ENCODE results near the gene CRACR2A. TPM values are rescaled to one million over a fixed set of nuclear protein-coding genes. Genes with fewer than 3 reads are reported as not detected.

CRACR2A gene
- polyA plus RNA-seq, 5 donors, result 2.9 to 3.9 (median 3.0) TPM

GRCh38 chr12:3726456-3726855 lies 26.5 kb downstream of the CRACR2A start:
- DNase-seq, result peak in 1 of 2 donors; percentile 9

GRCh38 chr12:3725388-3726115 lies 27.4 kb downstream of the CRACR2A start:
- no peak for DNase-seq

- DNase-seq, result no peak
Observed at GRCh38 chr12:3723916-3724805, 28.7 kb downstream of the CRACR2A start.

GRCh38 chr12:3722368-3722767 lies 30.5 kb downstream of the CRACR2A start:
- DNase-seq, result no peak

GRCh38 chr12:3720772-3721171 lies 32.1 kb downstream of the CRACR2A start:
- no peak for DNase-seq

GRCh38 chr12:3718100-3718499 lies 34.8 kb downstream of the CRACR2A start:
- DNase-seq, result no peak

GRCh38 chr12:3717283-3717898 lies 35.5 kb downstream of the CRACR2A start:
- no peak for DNase-seq

- DNase-seq, result no peak
Observed at GRCh38 chr12:3715999-3716398, 36.9 kb downstream of the CRACR2A start.

- no peak for DNase-seq
Observed at GRCh38 chr12:3713947-3714346, 39.0 kb downstream of the CRACR2A start.

- DNase-seq, result no peak
Observed at GRCh38 chr12:3713483-3713882, 39.4 kb downstream of the CRACR2A start.

- DNase-seq, result no peak
Observed at GRCh38 chr12:3712209-3712992, 40.5 kb downstream of the CRACR2A start.

- DNase-seq, result no peak
Observed at GRCh38 chr12:3705354-3705675, 47.6 kb downstream of the CRACR2A start.

- DNase-seq, result no peak
Observed at GRCh38 chr12:3704512-3705353, 48.2 kb downstream of the CRACR2A start.

- no peak for DNase-seq
Observed at GRCh38 chr12:3700861-3701260, 52.0 kb downstream of the CRACR2A start.

GRCh38 chr12:3698218-3698974 lies 54.5 kb downstream of the CRACR2A start:
- DNase-seq, result peak in 1 of 2 donors; percentile 0

GRCh38 chr12:3697311-3697870 lies 55.5 kb downstream of the CRACR2A start:
- no peak for DNase-seq

GRCh38 chr12:3694673-3695072 lies 58.2 kb downstream of the CRACR2A start:
- no peak for DNase-seq

- no peak for DNase-seq
Observed at GRCh38 chr12:3692616-3693365, 60.1 kb downstream of the CRACR2A start.

- DNase-seq, result no peak
Observed at GRCh38 chr12:3686463-3686862, 66.4 kb downstream of the CRACR2A start.

Data from right lung (tissue), 5 donors.